H9 (cell line): ENCODE results near the gene AQP5. TPM values are rescaled to one million over a fixed set of nuclear protein-coding genes. Genes with fewer than 3 reads are reported as not detected.

ENCODE experiments used
- DNase-seq: peaks from one replicate; pipeline ENCODE4 v3.0.0-alpha.2; 2017
- H2AFZ ChIP-seq: one replicate; pipeline ENCODE4 v1.6.1; 2013; ENCODE audit warnings: mild to moderate bottlenecking, low read length, control low read depth, moderate library complexity
- H2AK5ac ChIP-seq: 2 replicates; pipeline ENCODE4 v1.6.1; 2013; ENCODE audit warnings: low read length, control low read depth, mixed read lengths; ENCODE audit not compliant: insufficient read length
- H2BK120ac ChIP-seq: one replicate; pipeline ENCODE4 v1.6.1; 2013; ENCODE audit warnings: low read depth, mild to moderate bottlenecking, low read length, control low read depth, inconsistent platforms; ENCODE audit not compliant: poor library complexity, severe bottlenecking
- H2BK12ac ChIP-seq: 2 replicates; pipeline ENCODE4 v1.6.1; 2013; ENCODE audit warnings: low read length, control low read depth, mixed read lengths, low read depth; ENCODE audit not compliant: insufficient read length
- H2BK15ac ChIP-seq: 2 replicates; pipeline ENCODE4 v1.6.1; 2013; ENCODE audit warnings: low read depth, low read length, control low read depth
- H2BK20ac ChIP-seq: one replicate; pipeline ENCODE4 v1.6.1; 2013; ENCODE audit warnings: low read depth, mild to moderate bottlenecking, low read length, control low read depth, inconsistent platforms; ENCODE audit not compliant: poor library complexity, severe bottlenecking
- H2BK5ac ChIP-seq: 2 replicates; pipeline ENCODE4 v1.6.1; 2013; ENCODE audit warnings: low read length, control low read depth, mixed read lengths; ENCODE audit not compliant: insufficient read length
- H3K14ac ChIP-seq: 2 replicates; pipeline ENCODE4 v1.6.1; 2013; ENCODE audit warnings: low read length, control low read depth; ENCODE audit not compliant: insufficient read depth
- H3K18ac ChIP-seq: 2 replicates; pipeline ENCODE4 v1.6.1; 2013; ENCODE audit warnings: low read depth, mild to moderate bottlenecking, mixed read lengths, low read length, control low read depth; ENCODE audit not compliant: insufficient read length
- H3K23ac ChIP-seq: 2 replicates; pipeline ENCODE4 v1.6.1; 2013; ENCODE audit warnings: low read length, control low read depth, mixed read lengths, low read depth; ENCODE audit not compliant: insufficient read length
- H3K23me2 ChIP-seq: 2 replicates; pipeline ENCODE4 v1.6.1; 2013; ENCODE audit warnings: low read depth, mild to moderate bottlenecking, mixed read lengths, low read length, control low read depth; ENCODE audit not compliant: insufficient read length, poor library complexity, severe bottlenecking
- H3K27ac ChIP-seq: 2 replicates; pipeline ENCODE4 v1.5.1; 2013; ENCODE audit warnings: low read length, control low read depth, mixed read lengths, low read depth; ENCODE audit not compliant: insufficient read length
- H3K27me3 ChIP-seq: 2 replicates; pipeline ENCODE4 v1.6.1; 2013; ENCODE audit warnings: low read length, control low read depth, inconsistent platforms; ENCODE audit not compliant: insufficient read depth
- H3K4ac ChIP-seq: 2 replicates; pipeline ENCODE4 v1.6.1; 2013; ENCODE audit warnings: low read depth, mild to moderate bottlenecking, control low read depth, inconsistent platforms, low read length, moderate library complexity
- H3K4me1 ChIP-seq: 2 replicates; pipeline ENCODE4 v1.6.1; 2013; ENCODE audit warnings: low read length, control low read depth, inconsistent platforms; ENCODE audit not compliant: insufficient read depth
- H3K4me2 ChIP-seq: 2 replicates; pipeline ENCODE4 v1.6.1; 2013; ENCODE audit warnings: low read length, control low read depth, mixed read lengths; ENCODE audit not compliant: insufficient read length, insufficient read depth
- H3K56ac ChIP-seq: 2 replicates; pipeline ENCODE4 v1.6.1; 2013; ENCODE audit warnings: low read depth, mild to moderate bottlenecking, mixed read lengths, low read length, control low read depth; ENCODE audit not compliant: insufficient read length
- H3K79me1 ChIP-seq: 2 replicates; pipeline ENCODE4 v1.6.1; 2013; ENCODE audit warnings: low read depth, mild to moderate bottlenecking, moderate library complexity, low read length, control low read depth, inconsistent platforms; ENCODE audit not compliant: insufficient read depth, poor library complexity, severe bottlenecking
- H3K79me2 ChIP-seq: 2 replicates; pipeline ENCODE4 v1.6.1; 2013; ENCODE audit warnings: low read length, control low read depth, inconsistent platforms; ENCODE audit not compliant: insufficient read depth
- H3K9ac ChIP-seq: 2 replicates; pipeline ENCODE4 v1.6.1; 2013; ENCODE audit warnings: low read length, control low read depth, mixed read lengths; ENCODE audit not compliant: insufficient read length; ENCODE audit errors: extremely low read depth
- H3K9me3 ChIP-seq: one replicate; pipeline ENCODE4 v1.6.1; 2013; ENCODE audit warnings: low read depth, low read length, inconsistent platforms; ENCODE audit not compliant: control insufficient read depth
- H3T11ph ChIP-seq: one replicate; pipeline ENCODE4 v1.6.1; 2013; ENCODE audit warnings: mild to moderate bottlenecking, low read length, control low read depth, inconsistent platforms
- H4K20me1 ChIP-seq: one replicate; pipeline ENCODE4 v1.6.1; 2013; ENCODE audit not compliant: control insufficient read depth, insufficient read length, insufficient read depth
- H4K5ac ChIP-seq: 2 replicates; pipeline ENCODE4 v1.6.1; 2013; ENCODE audit warnings: low read depth, mild to moderate bottlenecking, mixed read lengths, low read length, control low read depth; ENCODE audit not compliant: insufficient read length
- H4K8ac ChIP-seq: replicated peaks from 2 replicates; pipeline ENCODE4 v1.6.1; 2013; ENCODE audit warnings: low read length, control low read depth, mixed read lengths, low read depth; ENCODE audit not compliant: insufficient read length
- H4K91ac ChIP-seq: 2 replicates; pipeline ENCODE4 v1.6.1; 2013; ENCODE audit warnings: low read depth, mild to moderate bottlenecking, moderate library complexity, mixed read lengths, low read length, control low read depth; ENCODE audit not compliant: insufficient read length
- H3K27ac Mint-ChIP-seq, 3 experiments: 2 replicates in 2 of 3; 3 replicates in 1 of 3; pipeline ENCODE4 v1.8.0; 2020 to 2021; ENCODE audit warnings: mixed read lengths in 3 of 3, mild to moderate bottlenecking in 1 of 3, moderate library complexity in 1 of 3
- H3K27me3 Mint-ChIP-seq: 2 replicates; pipeline ENCODE4 v1.8.0; 2021; ENCODE audit warnings: low read depth, mild to moderate bottlenecking, moderate library complexity, mixed read lengths
- H3K36me3 Mint-ChIP-seq, 3 experiments: 2 replicates in 2 of 3; 3 replicates in 1 of 3; pipeline ENCODE4 v1.8.0; 2020 to 2021; ENCODE audit warnings: low read depth in 3 of 3, mixed read lengths in 3 of 3; ENCODE audit not compliant: insufficient read depth in 1 of 3
- H3K4me1 Mint-ChIP-seq, 2 experiments: 2 replicates each; pipeline ENCODE4 v1.8.0; 2020; ENCODE audit warnings: mixed read lengths in 2 of 2
- H3K4me3 Mint-ChIP-seq, 2 experiments: 2 replicates in 1 of 2; 3 replicates in 1 of 2; pipeline ENCODE4 v1.8.0; 2020 to 2021; ENCODE audit warnings: mild to moderate bottlenecking in 2 of 2, mixed read lengths in 2 of 2, moderate library complexity in 1 of 2
- H3K9me3 Mint-ChIP-seq, 2 experiments: 2 replicates in 1 of 2; 3 replicates in 1 of 2; pipeline ENCODE4 v1.8.0; 2020; ENCODE audit warnings: mild to moderate bottlenecking in 2 of 2, mixed read lengths in 2 of 2, moderate library complexity in 1 of 2
- WGBS: extraction: QIAGEN DNeasy Blood & Tissue Kit; methylation state at CpG from one replicate; pipeline ENCODE4 v1.1.7; 2013; ENCODE audit warnings: missing lambda C conversion rate, low lambda C conversion rate, mixed read lengths; ENCODE audit not compliant: insufficient read length; ENCODE audit errors: extremely low coverage; 5-methylcytosine and 5-hydroxymethylcytosine counted together
- total RNA-seq: library from RNA; stranded (reverse); gene quantifications from 2 replicates; pipeline ENCODE4 v1.2.1, GENCODE V29; 2021
- TF ChIP-seq, protein P1 (sequence below): fragments of 200-600 bp; sonication (generic); conservative IDR thresholded peaks from 3 replicates; pipeline ENCODE4 v1.8.0; 2021; ENCODE audit warnings: antibody characterized with exemption, mild to moderate bottlenecking

AQP5 gene
- total RNA-seq, 1 experiment from 2014 or later: 2.8 TPM

GRCh38 chr12:49952391-49953055 lies 9.1 kb upstream of the AQP5 start:
- Histone ChIP-seq H3K4me2 (no peak overlapping the region), H3K27ac (no peak overlapping the region), H3K9me3 (no peaks in the 10 kb centered on the region), H2AFZ (no peak overlapping the region), H3K27me3 (no peaks in the 10 kb centered on the region; the same call in 1 of the 2 replicates), H3K23ac (no peak overlapping the region), H3K4me1 (peaks cover 3% of the 10 kb centered on the region; the same call in 1 of the 2 replicates), H4K5ac (no peak overlapping the region), H2BK12ac (no peak overlapping the region), H4K20me1 (no peaks in the 10 kb centered on the region), H3T11ph (no peak overlapping the region), H3K79me2 (no peaks in the 10 kb centered on the region), H3K4ac (no peak overlapping the region), H2BK120ac (no peak overlapping the region), H2AK5ac (no peak overlapping the region), H3K79me1 (no peaks in the 10 kb centered on the region), H2BK5ac (no peak overlapping the region), H2BK20ac (no peak overlapping the region), H2BK15ac (no peak overlapping the region), H3K9ac (no peak overlapping the region), H3K23me2 (no peaks in the 10 kb centered on the region), H3K56ac (no peak overlapping the region), H3K18ac (no peak overlapping the region), H4K91ac (no peak overlapping the region), H4K8ac (no peak overlapping the region), H3K14ac (no peak overlapping the region)
- Mint-ChIP-seq H3K27me3 (peaks cover 13% of the 10 kb centered on the region), H3K27ac (no peak overlapping the region), H3K9me3 (no peaks in the 10 kb centered on the region), H3K4me3 (no peak overlapping the region), H3K36me3 (no peaks in the 10 kb centered on the region), H3K4me1 (peaks cover 14 to 18% of the 10 kb centered on the region in 2 experiments)
- no peak for DNase-seq
- WGBS: no CpG with 5 or more reads among the region's 1 CpG
- TF ChIP-seq, protein P1, sequence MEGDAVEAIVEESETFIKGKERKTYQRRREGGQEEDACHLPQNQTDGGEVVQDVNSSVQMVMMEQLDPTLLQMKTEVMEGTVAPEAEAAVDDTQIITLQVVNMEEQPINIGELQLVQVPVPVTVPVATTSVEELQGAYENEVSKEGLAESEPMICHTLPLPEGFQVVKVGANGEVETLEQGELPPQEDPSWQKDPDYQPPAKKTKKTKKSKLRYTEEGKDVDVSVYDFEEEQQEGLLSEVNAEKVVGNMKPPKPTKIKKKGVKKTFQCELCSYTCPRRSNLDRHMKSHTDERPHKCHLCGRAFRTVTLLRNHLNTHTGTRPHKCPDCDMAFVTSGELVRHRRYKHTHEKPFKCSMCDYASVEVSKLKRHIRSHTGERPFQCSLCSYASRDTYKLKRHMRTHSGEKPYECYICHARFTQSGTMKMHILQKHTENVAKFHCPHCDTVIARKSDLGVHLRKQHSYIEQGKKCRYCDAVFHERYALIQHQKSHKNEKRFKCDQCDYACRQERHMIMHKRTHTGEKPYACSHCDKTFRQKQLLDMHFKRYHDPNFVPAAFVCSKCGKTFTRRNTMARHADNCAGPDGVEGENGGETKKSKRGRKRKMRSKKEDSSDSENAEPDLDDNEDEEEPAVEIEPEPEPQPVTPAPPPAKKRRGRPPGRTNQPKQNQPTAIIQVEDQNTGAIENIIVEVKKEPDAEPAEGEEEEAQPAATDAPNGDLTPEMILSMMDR: no peak
